GM18951 (cell line): ENCODE measurements around the gene GATAD2B.
"Not testable (repeated sequence)": the region's sequence is repeated elsewhere in the genome, so short reads cannot be mapped to it uniquely, and the experiment has no call there.

Source experiments
- POLR2A ChIP-seq: IDR thresholded peaks from 4 replicates; pipeline ENCODE4 v1.6.1; 2011; ENCODE audit warnings: mild to moderate bottlenecking; ENCODE audit not compliant: insufficient read length, insufficient read depth; ENCODE audit errors: extremely low read depth
- in situ Hi-C: fragments of 300-500 bp; cut with MboI; formaldehyde crosslinking; loops from one replicate; pipeline ENCODE4 v1.12.0; 2022; ENCODE audit warnings: low sequenced_read_pairs, mixed read lengths, inconsistent platforms; ENCODE audit not compliant: unreplicated experiment

The GATAD2B gene

DNA sequence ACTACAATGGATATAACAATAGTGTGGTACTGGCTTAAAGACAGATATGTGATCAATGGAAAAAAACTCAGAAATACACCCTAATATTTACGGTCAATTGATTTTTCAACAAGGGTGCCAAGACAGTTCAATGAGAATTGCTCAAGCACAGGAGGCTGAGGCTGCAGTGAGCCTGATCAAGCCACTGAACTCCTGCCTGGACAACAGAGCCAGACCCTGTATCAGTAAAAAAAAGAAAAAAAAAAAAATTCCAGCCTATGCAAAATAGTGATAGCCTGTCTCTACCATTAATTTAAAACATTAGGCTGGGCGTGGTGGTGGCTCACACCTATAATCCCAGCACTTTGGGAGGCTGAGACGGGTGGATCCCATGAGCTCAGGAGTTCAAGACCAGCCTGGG lies 77.6 kb downstream of the GATAD2B start:
- TF ChIP-seq POLR2A, result no peak
- in situ Hi-C loops, result no loop called here

DNA sequence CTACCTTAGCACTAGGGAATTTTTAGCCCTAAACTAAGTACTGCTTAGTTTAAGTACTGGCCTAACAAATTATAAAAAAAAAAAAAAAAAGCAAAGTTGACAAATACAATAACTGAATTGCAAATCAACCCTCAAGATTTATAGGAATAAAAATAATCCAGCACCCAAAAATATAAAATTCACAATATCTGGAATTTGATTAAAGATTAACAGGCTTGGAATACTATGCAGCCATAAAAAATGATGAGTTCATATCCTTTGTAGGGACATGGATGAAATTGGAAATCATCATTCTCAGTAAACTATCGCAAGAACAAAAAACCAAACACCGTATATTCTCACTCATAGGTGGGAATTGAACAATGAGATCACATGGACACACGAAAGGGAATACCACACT lies 78.4 kb downstream of the GATAD2B start:
- in situ Hi-C loops, result not testable (repeated sequence)

DNA sequence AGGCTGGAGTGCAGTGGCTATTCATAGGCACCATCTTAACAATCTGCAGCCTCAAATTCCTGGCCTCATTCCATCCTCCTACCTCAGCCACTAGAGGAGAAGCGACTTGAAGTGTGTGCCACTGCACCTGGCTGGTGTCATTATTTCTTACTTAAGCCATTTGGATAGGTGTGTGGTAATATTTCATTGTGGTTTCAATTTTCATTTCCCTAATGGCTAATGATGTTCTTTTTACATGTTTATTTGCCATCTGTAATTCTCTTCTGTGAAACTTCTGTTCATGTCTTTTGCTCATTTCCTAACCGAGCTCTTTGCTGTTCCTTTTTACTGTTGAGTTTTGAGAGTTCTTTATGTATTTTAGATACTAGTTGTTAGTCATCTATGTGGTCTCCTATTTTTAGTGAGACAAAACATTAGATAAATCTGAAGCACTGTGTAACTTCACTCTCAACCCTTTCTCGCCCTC lies 80.7 kb downstream of the GATAD2B start:
- in situ Hi-C loops, result no loop called here
- no peak for TF ChIP-seq POLR2A

DNA sequence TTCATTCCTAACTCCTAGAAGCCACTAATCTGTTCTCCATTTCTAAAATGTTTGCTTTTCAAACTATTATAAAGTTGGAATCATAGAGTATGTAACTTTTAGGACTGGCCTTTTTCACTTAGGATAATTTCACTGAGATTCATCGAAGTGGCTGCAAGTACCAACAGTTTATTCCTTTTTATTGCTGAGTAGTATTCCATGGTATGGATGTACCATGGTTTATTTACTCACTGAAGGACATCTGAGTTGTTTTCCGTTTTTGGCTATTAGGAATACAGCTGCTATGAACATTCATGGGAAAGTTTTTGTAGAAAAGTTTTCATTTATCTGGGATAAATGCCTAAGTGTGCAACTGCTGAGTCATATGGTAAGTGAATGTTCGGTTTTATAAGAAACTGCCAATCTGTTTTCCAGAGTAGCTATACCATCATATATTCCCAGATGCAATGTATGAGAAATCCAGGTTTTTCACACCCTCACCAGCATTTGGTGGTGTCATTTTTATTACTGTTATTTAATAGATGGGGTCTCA lies 81.2 kb downstream of the GATAD2B start:
- in situ Hi-C loops, result no loop called here
- TF ChIP-seq POLR2A, result no peak

DNA sequence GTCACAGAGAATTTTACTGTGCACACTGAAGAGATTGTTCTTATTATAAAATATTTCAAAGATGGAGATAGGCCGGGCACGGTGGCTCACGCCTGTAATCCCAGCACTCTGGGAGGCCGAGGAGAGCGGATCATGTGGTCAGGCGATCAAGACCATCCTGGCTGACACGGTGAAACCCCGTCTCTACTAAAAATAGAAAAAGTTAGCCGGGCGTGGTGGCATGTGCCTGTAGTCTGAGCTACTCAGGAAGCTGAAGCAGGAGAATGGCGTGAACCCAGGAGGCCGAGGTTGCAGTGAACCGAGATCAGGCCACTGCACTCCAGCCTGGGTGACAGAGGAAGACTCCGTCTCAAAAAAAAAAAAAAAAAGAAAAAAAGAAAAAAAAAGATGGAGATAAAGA lies 82.0 kb downstream of the GATAD2B start:
- in situ Hi-C loops, result not testable (repeated sequence)

DNA sequence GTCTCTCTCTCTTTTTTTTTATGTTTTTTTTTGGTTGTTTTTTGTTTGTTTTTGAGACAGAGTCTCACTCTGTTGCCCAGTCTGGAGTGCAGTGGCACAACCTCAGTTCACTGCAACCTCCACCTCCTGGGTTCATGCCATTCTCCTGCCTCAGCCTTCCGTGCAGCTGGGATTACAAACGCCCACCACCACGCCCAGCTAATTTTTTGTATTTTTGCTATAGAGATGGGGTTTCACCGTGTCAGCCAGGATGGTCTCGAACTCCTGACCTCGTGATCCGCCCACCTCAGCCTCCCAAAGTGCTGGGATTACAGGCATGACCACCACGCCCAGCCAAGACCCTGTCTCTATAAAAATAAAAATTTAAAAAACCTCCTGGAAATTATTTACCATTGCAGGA lies 88.8 kb downstream of the GATAD2B start:
- in situ Hi-C loops, result loop anchor here (10.0 kb wide), 1 partner anchor 91 kb away; the partner anchor contains the start of gene GATAD2B

DNA sequence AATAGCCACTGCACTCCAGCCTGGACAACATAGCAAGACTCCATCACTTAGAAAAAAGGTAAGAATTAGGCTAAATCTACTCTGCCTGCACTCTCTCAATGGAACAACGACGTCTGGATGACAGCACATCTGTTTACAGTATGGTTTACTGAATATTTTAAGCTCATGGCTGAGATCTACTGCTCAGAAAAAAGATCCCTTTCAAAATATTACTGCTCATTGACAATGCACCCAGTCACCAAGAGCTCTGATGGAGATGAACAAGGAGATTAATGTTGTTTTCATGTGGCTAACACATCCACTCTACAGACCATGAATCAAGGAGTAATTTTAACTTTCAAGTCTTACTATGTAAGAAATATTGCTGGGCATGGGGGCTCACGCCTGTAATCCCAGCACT lies 89.6 kb downstream of the GATAD2B start:
- in situ Hi-C loops, result loop anchor here (10.0 kb wide), 1 partner anchor 92 kb away; the partner anchor contains the start of gene GATAD2B
- TF ChIP-seq POLR2A, result no peak

DNA sequence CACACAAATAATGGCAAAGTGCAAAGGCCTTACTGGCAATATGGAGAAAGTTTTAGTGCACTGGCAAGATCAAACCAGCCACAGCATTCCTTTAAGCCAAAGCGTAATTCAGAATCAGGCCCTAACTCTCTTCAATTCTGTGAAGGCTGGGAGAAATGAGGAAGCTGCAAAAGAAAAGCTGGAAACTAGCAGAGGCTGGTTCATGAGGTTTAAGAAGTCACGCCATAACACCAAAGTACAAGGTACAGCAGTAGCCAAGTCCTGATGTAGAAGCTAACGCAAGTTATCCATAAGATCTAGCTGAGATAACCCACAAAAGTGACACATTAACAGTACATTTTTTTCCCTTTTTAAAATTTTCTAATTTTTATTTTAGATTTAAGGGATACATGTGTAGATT lies 90.5 kb downstream of the GATAD2B start:
- in situ Hi-C loops, result loop anchor here (10.0 kb wide), 1 partner anchor 93 kb away; the partner anchor contains the start of gene GATAD2B
- TF ChIP-seq POLR2A, result no peak

DNA sequence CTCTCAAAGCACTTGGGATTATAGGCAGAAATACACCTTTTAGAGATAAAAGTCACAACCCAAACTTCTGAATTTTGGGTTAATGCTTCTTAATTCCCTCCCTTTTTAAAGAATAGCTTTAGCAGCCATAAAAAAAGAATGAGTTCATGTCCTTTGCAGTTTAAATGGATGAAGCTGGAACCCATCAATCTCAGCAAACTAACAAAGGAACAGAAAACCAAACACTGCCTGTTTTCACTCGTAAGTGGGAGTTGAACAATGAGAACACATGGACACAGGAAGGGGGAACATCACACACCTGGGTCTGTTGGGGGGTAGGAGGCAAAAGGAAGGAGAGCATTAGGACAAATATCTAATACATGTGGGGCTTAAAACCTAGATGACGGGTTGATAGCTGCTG lies 91.7 kb downstream of the GATAD2B start:
- in situ Hi-C loops, result loop anchor here (10.0 kb wide), 1 partner anchor 94 kb away; the partner anchor contains the start of gene GATAD2B
- no peak for TF ChIP-seq POLR2A

DNA sequence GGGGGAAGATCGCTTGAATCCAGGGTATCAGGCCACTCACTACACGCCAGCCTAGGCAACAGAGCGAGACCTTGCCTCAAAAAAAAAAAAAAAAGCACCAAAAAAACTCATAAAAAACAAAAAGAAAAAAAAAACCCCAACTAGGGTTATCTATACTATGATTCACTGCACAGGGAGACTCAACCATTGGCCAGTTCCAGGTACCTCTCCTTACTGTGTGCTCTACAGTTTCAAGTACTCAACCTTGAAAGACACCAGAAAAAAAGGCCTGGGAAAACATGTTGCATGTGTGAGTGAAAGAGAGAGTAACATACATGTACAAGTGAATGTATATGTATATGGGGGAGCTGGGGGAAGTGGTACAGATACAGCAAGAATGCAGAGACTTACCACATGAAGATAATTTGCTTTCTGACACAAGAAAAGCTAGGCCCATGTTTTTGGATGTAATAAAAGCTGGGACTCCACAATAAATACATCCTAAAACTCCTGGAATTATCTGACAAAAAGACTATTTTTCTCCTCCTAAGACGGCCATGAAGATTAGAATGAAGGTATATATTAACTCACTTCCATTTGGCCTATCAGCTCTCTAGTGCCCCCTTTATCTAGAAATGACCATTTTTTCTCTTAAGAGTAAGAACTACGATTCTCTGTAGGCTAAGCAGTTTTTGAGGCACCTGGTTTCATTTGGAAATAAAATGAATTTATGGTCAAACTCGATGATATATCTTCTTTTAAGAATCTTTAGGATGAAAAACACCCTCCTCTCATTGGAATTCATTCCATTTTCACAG lies 95.4 kb downstream of the GATAD2B start:
- in situ Hi-C loops, result loop anchor here (10.0 kb wide), 1 partner anchor 157 kb away; the partner anchor contains the start of gene RAB13
- TF ChIP-seq POLR2A, result no peak

DNA sequence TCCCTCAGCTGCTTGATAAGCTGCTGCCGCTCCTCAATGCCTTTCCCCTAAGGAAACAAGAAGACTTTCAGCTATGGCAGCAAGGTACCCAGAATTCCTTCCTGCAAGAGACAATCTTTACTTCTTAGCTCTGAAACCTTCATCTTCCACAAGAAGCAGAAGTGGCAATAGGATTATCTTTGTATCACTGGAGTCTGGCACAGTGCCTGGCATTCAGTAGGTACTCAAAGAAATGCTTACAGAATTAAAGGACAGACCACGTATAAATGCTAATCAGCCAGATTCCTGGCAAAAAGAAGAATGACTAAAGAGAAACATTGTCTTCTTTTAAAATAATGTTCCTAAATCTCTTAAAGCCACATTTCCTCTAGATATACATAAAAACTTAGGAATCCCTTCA lies 103.9 kb downstream of the GATAD2B start:
- no peak for TF ChIP-seq POLR2A
- in situ Hi-C loops, result no loop called here

DNA sequence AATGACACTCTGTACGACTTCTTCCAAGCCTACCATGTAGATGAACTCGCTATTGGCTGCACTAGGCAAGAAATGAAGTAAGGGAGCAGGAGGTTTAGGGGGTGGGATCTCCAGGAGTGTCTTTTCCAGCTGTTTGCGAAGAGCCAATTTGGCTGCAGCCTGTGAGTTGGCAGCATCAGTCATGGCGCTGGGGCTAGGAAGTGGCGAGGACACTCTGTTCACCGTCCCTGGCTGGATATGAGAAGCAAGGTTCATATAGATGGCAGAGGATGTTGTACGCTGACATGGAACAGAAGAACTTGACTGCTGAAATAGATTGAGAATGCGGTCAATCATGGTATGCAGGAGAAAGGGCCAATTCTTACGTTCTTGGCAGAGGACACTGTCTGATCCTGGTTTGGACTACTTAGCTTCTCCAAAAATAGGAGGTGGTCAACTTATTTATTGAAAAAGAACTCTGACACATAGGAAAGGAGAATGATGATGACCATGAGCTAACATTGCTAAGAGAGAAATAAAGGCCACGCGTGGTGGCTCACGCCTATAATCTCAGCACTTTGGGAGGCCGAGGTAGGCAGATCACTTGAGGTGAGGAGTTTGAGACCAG lies 106.4 kb downstream of the GATAD2B start:
- in situ Hi-C loops, result no loop called here
- no peak for TF ChIP-seq POLR2A

DNA sequence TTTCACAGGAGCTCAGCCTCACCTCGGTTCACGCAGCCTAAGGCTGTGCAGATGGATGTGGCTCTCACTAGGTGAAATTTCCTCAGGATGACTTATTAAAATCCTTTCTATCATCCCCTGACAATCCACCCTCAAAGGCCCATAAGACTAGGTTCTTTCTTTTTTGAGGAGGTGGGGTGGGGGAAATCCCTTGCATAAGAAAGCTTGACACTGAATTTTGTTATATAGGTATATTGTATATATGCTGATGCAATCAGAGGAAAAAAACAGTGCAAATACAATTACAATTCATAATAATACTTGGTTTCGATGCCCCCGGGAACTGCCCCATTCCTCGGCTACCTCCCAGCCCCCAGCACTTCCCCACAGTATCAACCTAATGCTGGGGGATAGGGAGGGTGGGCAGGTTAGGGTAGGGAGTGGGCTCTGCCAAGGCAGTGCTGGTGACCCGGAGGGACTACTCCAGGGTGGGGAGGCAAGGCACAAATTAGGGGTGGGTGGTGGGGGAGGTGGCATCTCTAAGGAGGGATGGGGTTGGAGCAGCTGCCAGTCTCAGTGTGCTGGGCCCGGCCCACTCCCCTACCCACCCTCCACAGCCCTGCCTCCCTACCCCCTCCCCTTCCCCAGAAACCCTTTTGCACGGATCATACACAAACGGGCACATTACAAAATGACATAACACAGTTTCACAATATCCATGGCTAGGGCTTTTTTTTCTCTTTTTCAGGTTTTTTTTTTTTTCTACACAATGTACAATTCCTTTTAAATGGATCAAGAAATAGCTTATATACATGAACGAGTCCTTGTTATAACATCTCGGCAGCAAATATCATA lies 116.7 kb downstream of the GATAD2B start:
- in situ Hi-C loops, result no loop called here
- no peak for TF ChIP-seq POLR2A
